HEK293 (cell line): ENCODE results near the gene SHC4.

Experiments used
- MYNN ChIP-seq: fragments of 450-650 bp; formaldehyde crosslinking; IDR thresholded peaks from 2 replicates; pipeline ENCODE4 v1.5.1; 2016; ENCODE audit warnings: missing biosample characterization, missing genetic modification characterization, borderline replicate concordance
- PBX3 ChIP-seq: sonication (generic); formaldehyde crosslinking; IDR thresholded peaks from 2 replicates; pipeline ENCODE4 v1.8.1; 2022; ENCODE audit warnings: mild to moderate bottlenecking, moderate library complexity, missing genetic modification reagents
- PRDM10 ChIP-seq: fragments of 450-650 bp; formaldehyde crosslinking; IDR thresholded peaks from 2 replicates; pipeline ENCODE4 v1.5.1; 2016; ENCODE audit warnings: missing biosample characterization, missing genetic modification characterization
- REPIN1 ChIP-seq: fragments of 450-650 bp; formaldehyde crosslinking; IDR thresholded peaks from 2 replicates; pipeline ENCODE4 v1.5.1; 2017; ENCODE audit warnings: missing biosample characterization, missing genetic modification characterization, low read depth
- SP3 ChIP-seq: fragments of 450-650 bp; formaldehyde crosslinking; IDR thresholded peaks from 2 replicates; pipeline ENCODE4 v1.5.1; 2016; ENCODE audit warnings: missing biosample characterization, missing genetic modification characterization
- ZEB2 ChIP-seq: fragments of 450-650 bp; formaldehyde crosslinking; IDR thresholded peaks from 2 replicates; pipeline ENCODE4 v1.5.1; 2016; ENCODE audit warnings: missing biosample characterization, missing genetic modification characterization
- ZFP37 ChIP-seq: fragments of 450-650 bp; formaldehyde crosslinking; IDR thresholded peaks from 2 replicates; pipeline ENCODE4 v1.5.1; 2016; ENCODE audit warnings: missing biosample characterization, missing genetic modification characterization
- ZNF132 ChIP-seq: fragments of 450-650 bp; formaldehyde crosslinking; IDR thresholded peaks from 2 replicates; pipeline ENCODE4 v1.5.1; 2017; ENCODE audit warnings: missing biosample characterization, missing genetic modification characterization, borderline replicate concordance
- ZNF169 ChIP-seq: fragments of 450-650 bp; formaldehyde crosslinking; IDR thresholded peaks from 2 replicates; pipeline ENCODE4 v1.5.1; 2016; ENCODE audit warnings: missing biosample characterization, missing genetic modification characterization
- ZNF2 ChIP-seq: fragments of 450-650 bp; formaldehyde crosslinking; IDR thresholded peaks from 2 replicates; pipeline ENCODE4 v1.5.1; 2016; ENCODE audit warnings: missing biosample characterization, missing genetic modification characterization
- ZNF280D ChIP-seq: fragments of 450-650 bp; formaldehyde crosslinking; IDR thresholded peaks from 2 replicates; pipeline ENCODE4 v1.5.1; 2016; ENCODE audit warnings: missing biosample characterization, missing genetic modification characterization
- ZNF311 ChIP-seq: fragments of 450-650 bp; formaldehyde crosslinking; IDR thresholded peaks from 2 replicates; pipeline ENCODE4 v1.5.1; 2017; ENCODE audit warnings: missing biosample characterization, missing genetic modification characterization, borderline replicate concordance
- ZNF350 ChIP-seq: fragments of 450-650 bp; formaldehyde crosslinking; IDR thresholded peaks from 2 replicates; pipeline ENCODE4 v1.5.0; 2017; ENCODE audit warnings: missing biosample characterization, mild to moderate bottlenecking, missing genetic modification characterization
- ZNF354C ChIP-seq: fragments of 450-650 bp; formaldehyde crosslinking; IDR thresholded peaks from 2 replicates; pipeline ENCODE4 v1.5.1; 2016; ENCODE audit warnings: missing biosample characterization, missing genetic modification characterization, low read depth, borderline replicate concordance
- ZNF37A ChIP-seq: fragments of 450-650 bp; IDR thresholded peaks from 2 replicates; pipeline ENCODE4 v1.5.1; 2018; ENCODE audit warnings: missing biosample characterization, missing genetic modification characterization
- ZNF391 ChIP-seq: fragments of 450-650 bp; formaldehyde crosslinking; IDR thresholded peaks from 2 replicates; pipeline ENCODE4 v1.5.1; 2016; ENCODE audit warnings: low read depth, missing biosample characterization, missing genetic modification characterization, borderline replicate concordance
- ZNF514 ChIP-seq: fragments of 450-650 bp; formaldehyde crosslinking; IDR thresholded peaks from 2 replicates; pipeline ENCODE4 v1.5.1; 2016; ENCODE audit warnings: missing biosample characterization, missing genetic modification characterization
- ZNF529 ChIP-seq: fragments of 450-650 bp; formaldehyde crosslinking; IDR thresholded peaks from 2 replicates; pipeline ENCODE4 v1.5.1; 2017; ENCODE audit warnings: missing genetic modification characterization, missing biosample characterization; ENCODE audit not compliant: insufficient replicate concordance
- ZNF548 ChIP-seq: fragments of 450-650 bp; formaldehyde crosslinking; IDR thresholded peaks from 2 replicates; pipeline ENCODE4 v1.5.1; 2016; ENCODE audit warnings: missing biosample characterization, missing genetic modification characterization
- ZNF600 ChIP-seq: fragments of 450-650 bp; formaldehyde crosslinking; IDR thresholded peaks from 2 replicates; pipeline ENCODE4 v1.5.1; 2016; ENCODE audit warnings: missing biosample characterization, missing genetic modification characterization
- ZNF692 ChIP-seq: fragments of 450-650 bp; formaldehyde crosslinking; IDR thresholded peaks from 2 replicates; pipeline ENCODE4 v1.5.1; 2016; ENCODE audit warnings: missing biosample characterization, missing genetic modification characterization
- ZNF701 ChIP-seq: fragments of 450-650 bp; formaldehyde crosslinking; IDR thresholded peaks from 2 replicates; pipeline ENCODE4 v1.5.1; 2016; ENCODE audit warnings: missing biosample characterization, missing genetic modification characterization
- ZNF76 ChIP-seq: fragments of 450-650 bp; formaldehyde crosslinking; IDR thresholded peaks from 2 replicates; pipeline ENCODE4; 2016; ENCODE audit warnings: low read depth, missing biosample characterization, missing genetic modification characterization, borderline replicate concordance
- ZSCAN4 ChIP-seq: fragments of 450-650 bp; formaldehyde crosslinking; IDR thresholded peaks from 2 replicates; pipeline ENCODE4 v1.5.1; 2017; ENCODE audit warnings: missing biosample characterization, missing genetic modification characterization
- TF ChIP-seq, protein P1 (sequence below): fragments of 450-650 bp; formaldehyde crosslinking; IDR thresholded peaks from 2 replicates; pipeline ENCODE4 v1.5.1; 2016; ENCODE audit warnings: missing biosample characterization, missing genetic modification characterization, low read depth

SHC4 gene

GRCh38 chr15:48877630-48878595, 85.8 kb downstream of the SHC4 start, which contains the start of gene EID1 (continued):
- no peak for TF ChIP-seq ZNF280D
- no peak for TF ChIP-seq ZNF354C (tag by site-specific recombination)
- peak; percentile 56 for TF ChIP-seq ZNF2
- TF ChIP-seq ZNF391 (tag by site-specific recombination) = 0 out of 2 replicates have a peak, but pooled peaks have one; percentile 18
- TF ChIP-seq, protein P1, sequence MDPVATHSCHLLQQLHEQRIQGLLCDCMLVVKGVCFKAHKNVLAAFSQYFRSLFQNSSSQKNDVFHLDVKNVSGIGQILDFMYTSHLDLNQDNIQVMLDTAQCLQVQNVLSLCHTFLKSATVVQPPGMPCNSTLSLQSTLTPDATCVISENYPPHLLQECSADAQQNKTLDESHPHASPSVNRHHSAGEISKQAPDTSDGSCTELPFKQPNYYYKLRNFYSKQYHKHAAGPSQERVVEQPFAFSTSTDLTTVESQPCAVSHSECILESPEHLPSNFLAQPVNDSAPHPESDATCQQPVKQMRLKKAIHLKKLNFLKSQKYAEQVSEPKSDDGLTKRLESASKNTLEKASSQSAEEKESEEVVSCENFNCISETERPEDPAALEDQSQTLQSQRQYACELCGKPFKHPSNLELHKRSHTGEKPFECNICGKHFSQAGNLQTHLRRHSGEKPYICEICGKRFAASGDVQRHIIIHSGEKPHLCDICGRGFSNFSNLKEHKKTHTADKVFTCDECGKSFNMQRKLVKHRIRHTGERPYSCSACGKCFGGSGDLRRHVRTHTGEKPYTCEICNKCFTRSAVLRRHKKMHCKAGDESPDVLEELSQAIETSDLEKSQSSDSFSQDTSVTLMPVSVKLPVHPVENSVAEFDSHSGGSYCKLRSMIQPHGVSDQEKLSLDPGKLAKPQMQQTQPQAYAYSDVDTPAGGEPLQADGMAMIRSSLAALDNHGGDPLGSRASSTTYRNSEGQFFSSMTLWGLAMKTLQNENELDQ (tag by site-specific recombination) = no peak
- no peak for TF ChIP-seq ZNF311 (tag by site-specific recombination)
- peak; percentile 82 for TF ChIP-seq ZNF692 (tag by site-specific recombination)
- TF ChIP-seq PRDM10 (tag by site-specific recombination) = peak; percentile 96
- no peak for TF ChIP-seq ZNF132 (tag by site-specific recombination)
- TF ChIP-seq ZNF548 = no peak
- TF ChIP-seq ZNF169 (tag by site-specific recombination) = no peak
- no peak for TF ChIP-seq ZEB2
- no peak for TF ChIP-seq MYNN
- TF ChIP-seq ZNF350 (tag by site-specific recombination) = no peak
- TF ChIP-seq ZNF701 (tag by site-specific recombination) = no peak
- TF ChIP-seq REPIN1 (tag by site-specific recombination) = no peak
- TF ChIP-seq ZNF600 (tag by site-specific recombination) = peak; percentile 78
- TF ChIP-seq ZFP37 (tag by site-specific recombination) = no peak; the same call in 1 of the 2 replicates
- no peak for TF ChIP-seq ZNF529 (tag by site-specific recombination)
- peak; percentile 81; the same call in 1 of the 2 replicates for TF ChIP-seq ZNF76 (tag by site-specific recombination)
- peak; percentile 53; the same call in 1 of the 2 replicates for TF ChIP-seq SP3 (tag by site-specific recombination)
- TF ChIP-seq ZNF514 = no peak
- 0 out of 2 replicates have a peak, but pooled peaks have one; percentile 18 for TF ChIP-seq ZSCAN4
- TF ChIP-seq ZNF37A (tag by site-specific recombination) = no peak
- TF ChIP-seq PBX3 (CRISPR knock-in tag) = no peak
